Measurements from ENCODE around the gene DUS1L. TPM values are rescaled to one million over a fixed set of nuclear protein-coding genes. Genes with fewer than 3 reads are reported as not detected.
A peak's percentile ranks its signal among the peaks of the same experiment; 100 is the strongest.

The DUS1L gene
- total RNA-seq, 1 experiment from 2014 or later: 144 TPM

DNA sequence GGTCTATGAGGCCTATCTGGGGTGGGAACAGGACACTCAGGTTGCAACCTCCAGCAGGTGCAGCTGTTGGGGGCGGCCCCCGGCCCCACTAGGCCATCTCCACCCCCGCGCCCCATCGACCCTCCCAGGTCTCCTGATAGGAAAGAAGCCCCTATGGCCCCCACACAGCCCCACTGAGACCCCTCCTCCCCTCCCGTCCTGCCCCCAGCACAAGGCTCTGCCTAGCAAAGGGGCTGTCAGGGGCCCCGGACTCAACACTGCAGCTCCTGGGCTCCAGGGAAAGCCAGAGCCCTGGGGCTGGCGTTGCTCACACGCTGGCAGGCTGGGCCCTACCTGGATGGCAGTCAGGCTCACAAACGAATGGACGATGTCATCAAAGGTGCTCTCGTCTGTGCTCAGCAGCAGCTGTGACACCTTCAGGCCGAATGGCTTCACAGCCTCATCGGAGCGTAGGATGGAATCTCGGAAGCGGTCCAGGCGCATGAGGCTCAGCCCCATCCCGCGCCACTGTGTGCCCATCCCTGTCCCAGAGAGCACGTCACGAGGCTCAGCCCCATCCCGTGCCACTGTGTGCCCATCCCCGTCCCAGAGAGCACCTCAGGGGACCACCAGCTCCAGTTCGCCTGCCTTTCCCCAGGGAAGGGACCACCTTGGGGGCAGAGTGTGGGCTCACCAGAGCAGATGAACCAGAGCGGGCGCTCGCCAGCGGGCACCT, 25.1 kb upstream of the DUS1L start:
- in situ Hi-C loops (cut with HindIII; ENCODE audit: low sequenced_read_pairs): no loop called here
- DNase-seq (ENCODE audit: low spot score): no peak

DNA sequence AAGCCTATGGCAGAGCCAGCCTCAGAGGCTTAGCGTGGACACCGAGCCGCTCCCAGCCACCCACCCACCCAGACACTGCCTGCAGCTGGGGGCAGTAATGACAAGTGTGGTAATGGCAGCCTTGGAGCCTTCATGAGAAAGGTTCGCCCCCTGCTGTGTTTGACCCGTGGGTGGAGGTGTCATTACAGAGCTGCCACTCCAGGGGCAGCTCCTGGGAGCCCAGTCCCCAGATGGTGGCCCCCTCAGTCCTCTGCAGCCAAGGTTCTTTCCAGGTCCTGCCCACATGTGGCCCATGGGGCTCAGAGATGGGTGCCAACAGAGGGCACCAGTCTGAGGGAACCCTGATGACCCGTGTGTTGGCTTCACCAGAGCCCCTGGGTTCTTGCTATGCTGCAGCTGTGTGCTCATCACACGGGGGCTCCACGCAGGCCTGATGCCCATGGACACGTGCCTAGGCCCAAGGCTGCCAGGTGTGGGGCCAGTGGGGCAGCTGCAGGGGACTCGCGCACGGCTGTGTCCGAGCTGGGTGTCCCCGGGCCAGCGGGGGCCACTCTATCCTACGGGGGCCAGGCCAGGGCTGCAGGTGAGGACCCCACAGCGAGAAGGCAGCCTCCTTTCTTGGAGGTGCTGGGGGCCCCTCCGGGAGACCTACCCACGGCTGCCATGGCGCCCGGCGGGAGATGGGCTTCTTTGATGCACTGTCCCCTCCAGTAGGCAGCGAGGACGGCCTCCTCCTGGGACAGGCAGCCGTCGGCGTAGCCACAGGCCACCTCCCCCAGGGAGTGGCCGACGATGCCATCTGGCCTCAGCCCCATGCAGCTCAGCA, 24.3 kb upstream of the DUS1L start:
- in situ Hi-C loops (cut with HindIII; ENCODE audit: low sequenced_read_pairs): no loop called here
- no peak for DNase-seq (ENCODE audit: low spot score)

DNA sequence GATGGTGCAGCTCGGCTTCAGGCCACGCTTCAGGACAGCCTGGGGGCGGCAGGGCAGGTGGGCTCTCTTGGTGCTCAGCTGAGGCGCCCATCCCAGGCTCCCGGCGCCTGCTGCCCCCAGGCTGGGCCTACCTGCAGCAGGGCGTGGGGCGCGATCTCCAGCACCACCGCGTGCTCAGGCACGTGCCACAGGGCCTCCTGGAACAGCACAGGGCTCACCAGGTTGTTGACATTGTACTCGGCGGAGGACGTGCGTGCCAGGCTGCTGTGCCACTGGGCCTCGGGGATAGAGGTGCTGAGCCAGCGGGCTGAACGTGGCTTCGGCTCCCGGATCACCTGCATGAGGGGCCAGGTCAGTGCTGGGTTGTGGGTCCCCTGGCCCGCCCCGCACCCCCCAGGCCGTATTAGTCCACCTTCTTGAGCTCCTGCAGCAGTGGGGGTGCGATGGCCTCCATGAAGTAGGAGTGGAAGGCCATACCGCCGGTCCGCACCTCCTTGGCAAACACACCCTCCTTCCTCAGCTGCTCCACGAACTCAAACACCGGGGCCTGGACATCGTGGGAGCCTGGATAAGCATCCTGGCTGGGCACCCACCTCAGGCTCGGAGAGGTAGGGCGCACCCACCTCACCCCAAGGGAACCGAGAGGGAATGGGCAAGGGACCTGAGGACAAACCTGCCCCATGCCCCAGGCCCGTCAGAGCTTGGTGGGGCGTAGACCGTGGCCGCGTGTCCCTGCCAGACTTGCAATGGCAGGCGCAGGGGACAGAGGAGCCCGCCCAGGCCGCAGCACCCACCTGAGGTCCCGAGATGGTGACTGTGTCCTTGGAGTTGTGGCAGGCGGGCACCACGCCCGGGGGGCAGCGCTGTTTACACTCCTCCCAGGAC, 23.5 kb upstream of the DUS1L start:
- no peak for DNase-seq (ENCODE audit: low spot score)
- in situ Hi-C loops (cut with HindIII; ENCODE audit: low sequenced_read_pairs): no loop called here

DNA sequence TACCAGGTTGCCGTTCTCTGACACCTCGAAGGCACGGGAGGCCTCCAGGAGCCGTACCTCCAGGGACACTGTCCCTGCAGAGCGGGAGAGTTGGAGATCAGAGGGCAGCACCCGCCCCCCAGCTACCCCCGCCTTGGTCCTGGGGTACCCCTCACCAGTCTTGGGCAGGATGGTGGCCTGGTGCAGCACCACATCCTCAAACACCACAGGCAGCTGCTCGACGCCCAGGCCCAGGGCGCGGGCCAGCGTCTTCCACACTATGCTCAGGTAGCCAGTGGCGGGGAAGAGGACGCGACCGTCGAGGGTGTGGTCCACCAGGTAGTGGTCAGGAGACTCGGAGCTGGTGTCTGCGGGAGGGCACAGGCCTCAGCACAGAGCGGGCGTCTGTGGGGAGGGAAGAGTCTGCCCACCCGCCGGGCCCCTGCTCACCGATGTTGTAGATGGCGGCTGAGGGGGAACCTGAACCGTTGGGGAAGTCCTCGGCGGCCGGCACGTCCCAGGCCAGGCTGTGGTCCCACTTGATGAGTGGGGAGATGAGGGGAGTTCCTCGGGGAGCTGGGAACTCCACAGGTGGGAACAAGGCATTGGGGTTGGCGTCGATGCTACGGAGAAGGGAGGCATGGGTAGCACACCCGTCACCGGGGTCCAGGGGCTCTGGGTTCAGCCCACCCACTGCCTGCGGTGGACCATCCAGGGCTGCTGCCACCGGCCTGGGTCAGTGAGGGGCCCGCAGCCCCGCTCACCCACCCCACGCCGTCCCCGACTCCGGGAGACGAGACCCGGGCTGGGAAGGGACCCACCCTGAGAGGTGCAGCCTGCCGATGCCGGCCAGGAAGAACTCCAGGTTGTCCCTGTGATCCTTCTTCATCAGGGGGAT, 22.6 kb upstream of the DUS1L start:
- DNase-seq (ENCODE audit: low spot score): no peak
- in situ Hi-C loops (cut with HindIII; ENCODE audit: low sequenced_read_pairs): no loop called here

DNA sequence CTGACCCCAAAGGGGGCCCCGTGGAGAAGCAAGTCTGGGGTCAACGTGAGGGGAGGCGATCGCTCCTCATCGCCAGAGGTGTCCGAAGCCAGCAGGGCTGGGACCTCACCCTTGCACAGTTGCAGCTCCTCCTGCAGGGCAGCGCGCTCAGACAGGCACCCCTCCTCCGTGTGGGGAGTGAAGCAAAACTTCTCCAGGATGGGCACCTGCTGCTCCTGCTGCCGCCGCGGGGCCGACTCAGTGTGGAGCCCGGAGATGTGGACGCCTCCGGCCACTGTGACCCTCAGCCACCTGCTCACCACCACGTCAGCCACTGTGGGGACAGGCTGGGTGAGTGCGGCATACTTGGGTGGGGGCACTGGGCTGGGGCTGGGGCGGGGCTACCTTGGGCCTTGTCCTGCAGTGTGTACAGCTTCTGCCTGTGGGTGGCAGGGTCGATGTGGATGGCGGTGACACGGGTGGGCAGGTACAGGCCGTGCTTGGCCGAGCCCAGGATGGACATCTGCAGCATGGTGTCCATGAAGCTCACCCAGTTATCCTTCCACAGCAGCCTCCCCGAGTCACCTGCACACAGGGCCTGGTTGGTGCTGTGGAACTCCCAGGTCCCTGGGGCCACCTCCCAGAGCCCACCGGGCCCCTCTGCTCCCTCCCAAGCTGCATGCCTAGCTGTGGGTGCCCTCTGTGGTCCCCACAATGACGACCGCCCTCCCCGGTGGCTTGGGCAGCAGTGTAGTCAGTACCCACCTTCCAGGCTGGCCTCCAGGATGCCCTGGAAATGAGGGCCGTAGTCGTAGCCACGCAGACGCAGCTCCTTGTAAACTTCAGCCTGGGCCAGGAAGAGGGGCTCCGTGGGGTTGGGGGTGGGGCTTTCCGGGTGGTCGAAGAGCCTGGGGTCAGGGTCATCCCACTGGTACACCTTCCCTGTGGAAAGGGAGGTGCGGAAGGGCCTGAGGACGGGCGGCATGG, 21.6 kb upstream of the DUS1L start:
- DNase-seq (ENCODE audit: low spot score): no peak
- in situ Hi-C loops (cut with HindIII; ENCODE audit: low sequenced_read_pairs): no loop called here

DNA sequence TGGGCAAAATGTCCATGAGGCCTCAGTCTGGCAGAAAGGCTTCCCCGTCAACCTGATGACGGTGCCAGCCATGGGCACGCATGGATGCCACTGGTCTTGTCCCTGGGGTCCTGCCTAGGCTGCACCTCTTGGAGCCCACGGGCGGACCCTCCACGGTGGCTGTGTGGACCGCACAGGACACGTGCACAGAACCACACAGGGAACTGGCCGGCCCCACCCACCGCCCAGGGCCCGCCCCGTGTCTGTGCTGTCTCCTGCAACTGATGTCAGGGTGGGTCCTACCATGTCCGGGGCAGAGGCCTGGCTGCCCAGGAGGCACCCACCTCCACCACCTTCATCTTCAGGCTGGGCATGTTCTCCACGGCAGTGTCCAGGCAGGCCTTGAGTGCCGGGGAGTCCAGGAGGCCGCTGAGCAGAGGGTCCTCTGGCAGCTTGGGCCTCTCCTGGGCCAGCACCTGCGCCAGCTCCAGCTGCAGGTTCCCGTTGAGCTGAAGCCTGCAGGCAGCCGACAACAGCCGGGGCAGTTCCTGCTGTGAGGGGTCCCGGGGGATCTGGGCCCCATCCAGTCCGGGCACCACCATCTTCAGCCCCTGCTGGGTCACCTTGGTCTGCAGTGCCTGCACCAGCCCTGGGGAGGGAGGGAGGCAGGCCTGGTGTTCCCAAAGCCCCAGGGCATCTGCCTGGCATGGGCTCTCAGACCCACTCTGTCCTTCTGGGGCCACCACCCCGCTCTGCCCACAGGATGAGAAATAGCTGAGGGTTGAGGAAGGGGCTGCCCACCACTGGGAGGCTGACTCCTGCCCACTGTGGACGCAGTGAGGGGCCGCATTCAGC, 20.5 kb upstream of the DUS1L start:
- in situ Hi-C loops (cut with HindIII; ENCODE audit: low sequenced_read_pairs): no loop called here
- no peak for DNase-seq (ENCODE audit: low spot score)

DNA sequence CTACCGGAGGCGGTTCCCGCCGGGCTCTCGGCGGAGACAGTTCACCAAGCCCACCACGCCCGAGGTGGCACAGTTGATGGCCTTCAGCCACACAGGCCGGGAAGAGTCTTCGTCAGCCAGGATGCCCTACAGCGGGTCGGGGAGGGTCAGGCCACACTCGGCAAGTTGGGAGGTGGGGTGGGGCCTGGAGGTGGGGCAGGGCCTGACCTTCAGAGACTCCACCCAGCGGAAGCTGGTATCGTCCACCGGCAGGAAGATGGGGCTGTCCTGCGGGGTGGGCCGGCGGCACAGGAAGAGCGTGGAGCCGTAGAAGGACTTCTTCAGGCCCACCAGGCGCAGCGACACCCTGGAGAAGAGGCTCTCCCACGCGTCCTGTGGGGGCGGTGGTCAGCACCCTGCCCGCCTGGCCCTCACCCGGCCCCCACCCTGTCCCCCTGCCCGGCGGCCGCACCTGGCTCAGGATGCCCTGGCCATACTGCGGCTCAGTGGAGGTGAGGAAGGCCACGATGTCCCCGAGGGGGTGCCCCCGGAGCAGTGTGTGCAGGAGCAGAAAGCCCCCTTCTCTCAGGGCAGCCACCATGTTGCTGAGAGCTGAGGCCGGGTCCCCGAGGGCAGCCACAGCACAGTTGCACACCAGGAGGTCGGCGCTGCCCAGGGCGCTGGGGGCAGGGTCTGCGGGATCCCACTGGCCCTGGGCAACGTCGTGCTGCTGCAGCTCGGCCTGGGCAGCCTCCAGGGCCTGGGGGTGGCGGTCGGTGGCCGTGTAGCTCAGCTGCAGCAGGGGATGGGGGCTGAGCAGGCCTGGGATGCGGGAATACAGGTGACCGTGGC, 19.6 kb upstream of the DUS1L start:
- DNase-seq (ENCODE audit: low spot score): no peak
- in situ Hi-C loops (cut with HindIII; ENCODE audit: low sequenced_read_pairs): no loop called here

DNA sequence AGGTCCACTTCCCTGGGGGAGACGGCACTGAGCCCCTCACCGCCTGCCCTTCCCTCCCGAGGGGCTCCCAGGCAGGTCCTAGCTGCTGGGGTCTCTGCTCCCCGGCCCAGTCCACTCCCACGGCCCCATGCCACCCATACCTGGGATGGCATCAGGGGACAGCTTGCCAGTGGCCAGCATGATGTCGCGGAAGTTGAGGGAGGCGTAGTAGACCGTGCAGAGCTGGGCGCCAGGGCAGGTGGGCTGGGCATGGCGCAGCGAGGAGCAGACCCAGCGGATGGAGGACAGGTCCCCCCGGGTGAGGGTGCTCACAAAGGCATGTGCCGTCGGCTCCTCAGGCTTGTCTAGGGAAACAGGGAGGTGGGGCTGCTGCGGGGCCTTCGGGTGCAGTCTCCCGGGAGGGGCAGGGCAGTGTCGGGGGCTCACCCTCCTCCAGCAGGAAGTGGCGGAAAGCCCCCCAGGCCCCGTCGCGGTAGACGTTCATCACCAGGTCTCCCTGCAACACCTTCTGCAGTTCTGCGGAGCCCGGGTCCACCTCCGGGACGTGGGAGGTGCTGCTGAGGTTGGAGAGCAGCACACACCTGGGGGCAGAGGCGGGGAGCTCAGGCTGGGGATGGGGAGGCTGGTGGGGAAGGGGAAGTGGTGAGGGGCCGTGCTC, 18.9 kb upstream of the DUS1L start:
- in situ Hi-C loops (cut with HindIII; ENCODE audit: low sequenced_read_pairs): no loop called here
- DNase-seq (ENCODE audit: low spot score): no peak

DNA sequence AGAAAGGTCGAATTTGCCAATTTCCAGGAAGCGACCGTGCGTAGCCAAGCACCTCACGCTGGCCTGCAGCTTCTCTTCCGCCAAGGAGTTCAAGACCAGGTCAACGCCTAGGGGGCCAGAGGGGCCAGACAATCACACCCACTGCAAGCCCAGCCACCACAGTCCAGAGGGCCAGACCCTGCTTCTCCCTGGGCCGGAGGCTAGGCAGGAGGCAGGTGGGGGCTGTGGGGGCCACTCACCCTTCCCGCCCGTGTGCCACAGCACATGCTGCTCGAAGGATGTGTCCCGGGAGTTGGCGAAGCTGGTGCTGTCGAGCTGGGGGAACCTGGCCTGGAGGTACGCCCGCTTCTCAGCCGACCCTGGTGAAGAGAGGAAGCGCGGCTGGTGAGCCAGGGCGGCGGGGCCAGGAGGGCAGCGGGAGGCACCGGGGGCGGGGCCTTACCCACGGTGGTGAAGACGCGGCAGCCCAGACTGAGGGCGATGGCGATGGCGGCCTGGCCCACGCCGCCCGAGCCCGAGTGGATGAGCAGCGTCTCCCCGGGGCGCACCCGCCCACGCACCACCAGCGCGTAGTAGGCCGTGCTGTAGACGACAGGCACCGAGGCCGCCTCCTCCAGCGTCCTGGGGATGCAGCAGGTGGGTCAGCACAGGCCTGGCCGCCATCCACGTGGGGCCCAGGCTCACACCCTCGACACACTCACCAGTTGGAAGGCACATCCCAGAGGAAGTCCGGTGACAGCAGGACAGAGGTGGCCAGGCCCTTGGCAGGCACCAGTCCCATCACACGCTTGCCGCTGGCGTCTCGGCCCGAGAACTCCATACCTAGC, 18.1 kb upstream of the DUS1L start:
- in situ Hi-C loops (cut with HindIII; ENCODE audit: low sequenced_read_pairs): no loop called here
- no peak for DNase-seq (ENCODE audit: low spot score)

DNA sequence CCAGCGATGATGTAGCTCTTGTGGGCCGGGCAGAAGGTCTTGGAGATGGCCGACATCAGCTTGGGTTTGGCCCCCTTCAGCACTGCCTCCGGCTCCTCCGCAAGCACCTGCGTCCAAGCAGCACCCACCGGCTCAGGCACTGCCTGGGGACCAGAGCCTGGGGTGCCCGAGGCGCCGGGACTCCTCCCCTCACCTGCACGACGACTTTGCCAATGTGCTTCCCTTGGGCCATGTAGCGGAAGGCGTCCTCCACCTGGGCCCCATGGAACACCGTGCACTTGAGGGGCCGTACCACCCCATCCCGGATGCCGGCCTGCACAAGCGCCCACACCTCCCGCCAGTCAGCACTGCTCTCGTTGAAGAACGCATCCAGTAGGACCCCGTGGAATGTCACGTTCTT, 17.4 kb upstream of the DUS1L start:
- in situ Hi-C loops (cut with HindIII; ENCODE audit: low sequenced_read_pairs): no loop called here
- DNase-seq (ENCODE audit: low spot score): no peak

DNA sequence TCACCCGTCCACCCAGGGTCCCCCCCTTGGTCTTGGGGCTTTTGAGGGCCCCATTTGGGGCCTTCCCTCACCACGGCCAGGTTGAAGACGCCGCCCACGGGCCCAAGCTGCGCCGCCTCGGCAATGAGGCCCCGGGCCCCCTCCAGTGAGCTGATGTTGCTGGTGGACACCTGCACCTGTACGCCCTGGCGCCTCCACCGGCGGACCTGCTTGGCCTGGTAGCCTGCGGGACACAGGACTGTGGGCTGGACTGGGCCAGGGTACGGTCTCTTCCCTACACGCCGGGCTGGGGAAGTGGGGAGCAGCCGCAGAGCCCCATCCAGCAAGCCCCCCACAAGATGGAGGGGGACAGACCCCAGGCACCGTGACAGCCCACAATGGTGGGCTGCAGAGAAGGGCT, 16.9 kb upstream of the DUS1L start:
- no peak for DNase-seq (ENCODE audit: low spot score)
- in situ Hi-C loops (cut with HindIII; ENCODE audit: low sequenced_read_pairs): no loop called here

DNA sequence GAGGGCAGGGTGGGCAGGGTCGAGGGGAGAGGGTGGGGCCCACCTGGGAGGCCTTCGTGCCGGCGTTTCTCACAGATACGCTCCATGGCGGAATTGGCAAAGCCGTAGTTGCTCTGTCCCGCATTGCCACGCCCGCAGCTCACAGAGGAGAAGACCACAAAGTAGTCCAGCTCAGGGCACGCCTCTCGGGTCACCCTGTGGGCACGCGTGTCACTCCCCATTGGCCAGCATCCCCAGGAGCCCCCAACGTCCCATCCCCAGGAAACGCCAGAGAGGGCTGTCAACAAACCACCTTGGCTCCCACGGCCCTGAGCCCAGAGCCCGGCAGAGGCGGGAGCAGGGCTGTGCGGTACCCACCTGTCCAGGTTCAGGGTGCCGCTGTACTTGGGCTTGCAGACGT, 16.4 kb upstream of the DUS1L start:
- DNase-seq (ENCODE audit: low spot score): no peak
- in situ Hi-C loops (cut with HindIII; ENCODE audit: low sequenced_read_pairs): no loop called here

DNA sequence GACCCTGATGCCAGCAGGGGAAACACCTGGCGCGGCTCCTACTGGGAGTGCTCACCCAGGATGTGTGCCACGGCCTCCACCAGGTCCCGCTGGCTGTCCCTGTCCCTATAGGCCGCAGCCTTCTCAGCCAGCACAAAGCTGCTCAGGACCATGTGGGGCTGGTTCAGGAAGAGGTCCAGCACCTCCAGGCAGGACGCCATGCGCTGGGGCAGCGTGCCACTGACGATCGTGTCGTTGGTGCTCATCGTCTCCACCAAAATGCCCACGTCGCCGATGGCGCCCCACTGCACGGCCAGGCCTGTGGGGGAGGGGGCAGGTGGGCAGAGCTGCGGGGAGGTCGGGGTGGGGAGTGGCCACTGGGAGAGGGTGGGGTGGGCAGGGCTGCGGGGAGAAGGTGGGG, 15.9 kb upstream of the DUS1L start:
- in situ Hi-C loops (cut with HindIII; ENCODE audit: low sequenced_read_pairs): no loop called here
- DNase-seq (ENCODE audit: low spot score): no peak

DNA sequence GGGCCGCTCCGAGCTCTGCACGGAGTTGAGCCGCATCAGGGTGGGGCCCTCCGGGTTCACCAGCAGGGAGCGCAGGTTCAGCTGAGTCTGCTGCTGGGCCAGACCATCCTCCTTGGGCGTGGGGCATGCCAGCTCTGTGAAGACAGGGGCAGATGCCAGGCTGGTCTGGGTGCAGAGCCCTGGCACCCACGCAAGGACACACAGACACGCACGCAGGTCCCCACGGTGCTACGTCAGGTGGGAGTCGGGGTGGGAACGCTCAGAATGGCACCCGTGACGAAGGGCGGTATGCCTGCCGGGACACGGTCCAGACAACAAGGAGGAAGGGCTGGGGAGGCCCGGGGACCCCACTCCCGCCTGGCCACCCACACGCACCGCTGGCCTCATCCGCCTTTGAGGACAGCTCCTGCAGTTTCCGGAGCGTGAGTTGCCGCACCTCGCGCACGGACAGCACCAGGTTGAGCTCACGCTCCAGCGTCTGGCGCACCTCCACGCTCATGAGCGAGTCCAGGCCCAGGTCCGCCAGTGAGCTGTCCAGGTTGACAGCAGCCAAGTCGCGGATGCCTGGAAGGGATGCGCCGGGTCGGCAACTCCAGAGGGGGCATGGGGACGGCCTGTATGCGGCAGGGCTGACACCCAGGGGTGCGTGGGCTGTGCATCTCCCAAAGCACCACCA, 15.3 kb upstream of the DUS1L start:
- DNase-seq (ENCODE audit: low spot score): peak; percentile 42

More for the DNA sequence above, 15.3 kb upstream of the DUS1L start:
- in situ Hi-C loops (cut with HindIII; ENCODE audit: low sequenced_read_pairs): no loop called here

Measured in G401 (cell line).